C4-2B (cell line): ENCODE data around the gene ENO2.
"Not testable (repeated sequence)": the region's sequence is repeated elsewhere in the genome, so short reads cannot be mapped to it uniquely, and the experiment has no call there.

Experiments used
- H3K27ac ChIP-seq: fragments of 450-650 bp; 2 replicates; pipeline ENCODE4 v1.5.1; 2017
- ZFX ChIP-seq: fragments of 450-650 bp; IDR thresholded peaks from 2 replicates; pipeline ENCODE4 v1.6.1; 2017
- TF ChIP-seq, protein P1 (sequence below): fragments of 450-650 bp; conservative IDR thresholded peaks from 2 replicates; pipeline ENCODE4 v1.5.1; 2017; ENCODE audit warnings: mild to moderate bottlenecking

The ENO2 gene

DNA sequence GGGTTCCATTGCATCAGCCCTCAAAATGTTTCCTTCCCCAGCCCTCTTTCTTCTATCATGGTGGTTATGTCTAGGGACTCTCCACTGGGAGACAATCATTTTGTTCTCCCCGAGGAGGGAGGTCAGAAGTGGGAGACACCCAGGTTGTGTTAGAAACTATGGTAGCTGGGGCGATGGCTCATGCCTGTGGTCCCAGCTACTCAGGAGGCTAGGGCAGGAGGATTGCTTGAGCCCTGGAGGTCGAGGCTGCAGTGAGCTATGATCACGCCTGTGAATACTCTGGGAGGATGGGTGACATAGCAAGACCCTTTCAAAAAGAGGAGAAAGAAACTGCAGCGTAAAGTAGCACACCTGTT lies 22.8 kb upstream of the ENO2 start:
- peak overlapping the region; percentile 80 for H3K27ac ChIP-seq
- TF ChIP-seq, protein P1, sequence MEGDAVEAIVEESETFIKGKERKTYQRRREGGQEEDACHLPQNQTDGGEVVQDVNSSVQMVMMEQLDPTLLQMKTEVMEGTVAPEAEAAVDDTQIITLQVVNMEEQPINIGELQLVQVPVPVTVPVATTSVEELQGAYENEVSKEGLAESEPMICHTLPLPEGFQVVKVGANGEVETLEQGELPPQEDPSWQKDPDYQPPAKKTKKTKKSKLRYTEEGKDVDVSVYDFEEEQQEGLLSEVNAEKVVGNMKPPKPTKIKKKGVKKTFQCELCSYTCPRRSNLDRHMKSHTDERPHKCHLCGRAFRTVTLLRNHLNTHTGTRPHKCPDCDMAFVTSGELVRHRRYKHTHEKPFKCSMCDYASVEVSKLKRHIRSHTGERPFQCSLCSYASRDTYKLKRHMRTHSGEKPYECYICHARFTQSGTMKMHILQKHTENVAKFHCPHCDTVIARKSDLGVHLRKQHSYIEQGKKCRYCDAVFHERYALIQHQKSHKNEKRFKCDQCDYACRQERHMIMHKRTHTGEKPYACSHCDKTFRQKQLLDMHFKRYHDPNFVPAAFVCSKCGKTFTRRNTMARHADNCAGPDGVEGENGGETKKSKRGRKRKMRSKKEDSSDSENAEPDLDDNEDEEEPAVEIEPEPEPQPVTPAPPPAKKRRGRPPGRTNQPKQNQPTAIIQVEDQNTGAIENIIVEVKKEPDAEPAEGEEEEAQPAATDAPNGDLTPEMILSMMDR = no peak
- no peak for TF ChIP-seq ZFX

DNA sequence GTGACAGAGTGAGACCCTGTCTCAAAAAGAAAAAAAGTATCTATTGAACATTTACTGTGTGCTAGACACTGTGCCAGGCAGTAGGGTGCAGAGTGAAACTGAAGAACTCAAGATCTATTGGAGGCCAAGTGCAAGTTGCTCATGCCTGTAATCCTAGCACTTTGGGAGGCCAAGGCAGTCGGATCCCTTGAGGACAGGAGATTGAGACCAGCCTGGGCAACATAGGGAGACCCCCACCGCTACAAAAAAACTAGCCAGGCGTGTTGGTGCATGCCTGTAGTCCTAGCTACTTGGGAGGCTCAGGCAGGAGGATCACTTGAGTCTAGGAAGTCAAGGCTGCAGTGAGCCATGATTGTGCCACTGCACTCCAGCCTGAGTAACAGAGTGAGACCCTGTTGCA lies 21.7 kb upstream of the ENO2 start:
- H3K27ac ChIP-seq = not testable (repeated sequence)

DNA sequence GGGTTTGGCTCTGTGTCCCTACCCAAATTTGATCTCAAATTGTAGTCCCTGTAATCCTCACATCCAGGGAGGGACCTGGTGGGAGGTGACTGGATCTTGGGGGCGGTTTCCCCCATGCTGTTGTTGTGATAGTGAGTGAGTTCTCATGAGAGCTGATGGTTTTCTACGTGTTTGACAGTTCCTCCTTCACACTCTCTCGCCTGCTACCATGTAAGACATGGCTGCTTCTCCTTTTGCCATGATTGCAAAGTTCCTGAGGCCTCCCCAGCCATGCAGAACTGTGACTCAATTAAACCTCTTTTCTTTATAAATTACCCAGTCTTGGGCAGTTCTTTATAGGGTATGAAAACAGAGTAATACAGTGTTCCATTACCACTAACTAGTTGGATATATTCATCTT lies 20.1 kb upstream of the ENO2 start:
- H3K27ac ChIP-seq = no peak overlapping the region
- TF ChIP-seq, protein P1 = no peak
- no peak for TF ChIP-seq ZFX

DNA sequence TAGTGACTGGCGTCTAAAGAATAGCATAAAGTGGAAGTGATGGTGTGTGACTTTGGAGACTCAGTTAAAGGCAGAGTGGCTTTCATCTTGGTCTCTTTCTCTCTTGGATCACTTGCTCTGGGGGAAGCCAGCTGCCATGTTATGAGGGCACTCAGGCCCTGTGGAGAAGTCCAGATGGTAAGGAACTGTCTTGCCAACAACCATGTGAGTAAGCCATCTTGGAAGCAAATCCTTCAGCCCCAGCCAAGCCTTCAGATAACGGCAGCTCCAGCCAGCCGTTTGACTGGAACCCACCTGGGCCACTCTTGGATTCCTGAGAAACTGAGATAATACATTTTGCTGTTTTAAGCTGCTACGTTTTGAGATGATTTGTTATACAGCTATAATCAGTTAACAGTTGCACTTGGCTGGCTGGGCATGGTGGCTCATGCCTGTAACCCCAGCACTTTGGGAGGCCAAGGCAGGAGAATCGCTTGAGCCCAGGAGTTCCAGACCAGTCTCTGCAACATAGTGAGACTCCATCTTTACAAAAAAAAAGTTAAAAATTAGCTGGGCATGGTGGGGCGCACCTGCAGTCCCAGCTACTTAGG lies 17.4 kb upstream of the ENO2 start:
- no peak for TF ChIP-seq ZFX
- TF ChIP-seq, protein P1 = no peak
- H3K27ac ChIP-seq = no peak overlapping the region

DNA sequence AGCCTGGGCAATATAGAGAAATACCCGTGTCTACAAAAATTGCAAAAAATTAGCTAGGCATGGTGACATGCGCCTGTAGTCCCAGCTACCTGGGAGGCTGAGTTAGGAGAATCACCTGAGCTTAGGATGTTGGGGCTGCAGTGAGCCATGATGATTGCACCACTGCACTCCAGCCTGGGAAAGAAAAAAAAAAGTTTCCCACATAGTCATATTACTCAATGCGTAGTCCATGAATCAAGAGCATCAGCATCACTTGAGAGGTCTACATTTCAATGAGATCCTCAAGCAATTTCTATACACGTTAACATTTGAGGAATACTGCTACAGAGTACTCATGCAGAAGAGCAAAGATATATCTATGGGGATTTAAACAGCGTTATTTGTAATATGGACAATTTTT lies 15.0 kb upstream of the ENO2 start:
- no peak overlapping the region for H3K27ac ChIP-seq
- no peak for TF ChIP-seq ZFX
- TF ChIP-seq, protein P1 = no peak

DNA sequence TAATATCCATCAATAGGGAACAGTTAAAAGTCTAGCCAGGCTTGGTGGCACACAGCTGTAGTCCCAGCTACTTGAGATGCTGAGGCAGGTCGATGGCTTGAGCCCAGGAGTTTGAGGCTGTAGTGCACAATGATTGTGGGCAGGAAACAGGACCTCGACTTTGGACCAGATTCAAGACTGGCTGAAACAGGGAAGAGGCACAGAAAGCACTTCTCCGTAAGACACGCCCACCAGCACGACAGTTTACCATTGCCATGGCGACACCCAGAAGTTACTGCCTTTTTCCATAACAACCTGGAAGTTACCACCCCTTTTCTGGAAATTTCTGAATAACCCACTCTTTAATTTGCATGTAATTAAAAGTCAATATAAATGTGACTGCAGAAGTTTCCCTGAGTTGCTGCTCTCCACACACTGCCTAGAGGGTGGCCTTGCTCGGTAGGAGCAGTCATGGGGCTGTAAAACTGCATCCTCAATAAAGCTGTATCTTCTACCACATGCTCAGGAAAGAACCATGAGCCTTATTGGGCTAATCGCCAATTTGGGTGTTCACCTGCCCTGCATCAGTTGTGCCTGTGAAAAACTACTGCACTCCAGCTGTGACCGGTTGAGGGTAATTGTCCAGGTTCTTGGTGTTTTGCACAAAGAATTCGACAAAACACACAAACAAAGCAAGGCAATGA lies 14.4 kb upstream of the ENO2 start:
- TF ChIP-seq, protein P1 = no peak
- TF ChIP-seq ZFX = no peak
- H3K27ac ChIP-seq = no peak overlapping the region

DNA sequence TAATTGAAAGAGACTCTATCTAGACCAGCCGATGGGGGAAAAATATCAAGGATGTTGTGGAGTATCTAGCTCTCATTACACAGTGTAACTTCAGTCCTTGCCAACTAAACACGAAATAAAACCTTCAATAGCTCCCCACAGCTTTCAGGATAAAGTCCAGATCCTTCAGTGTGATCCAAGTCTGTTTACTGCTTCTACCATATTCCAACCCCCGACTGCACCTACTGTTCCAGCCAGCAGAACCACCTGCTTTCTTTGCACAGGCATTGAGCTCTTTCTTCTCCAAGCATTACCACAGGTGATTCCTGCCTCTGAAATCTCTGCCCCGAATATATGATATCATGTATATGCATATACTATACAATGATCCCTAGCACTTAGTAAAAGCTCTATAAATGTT lies 11.9 kb upstream of the ENO2 start:
- TF ChIP-seq, protein P1 = no peak
- no peak for TF ChIP-seq ZFX
- no peak overlapping the region for H3K27ac ChIP-seq

DNA sequence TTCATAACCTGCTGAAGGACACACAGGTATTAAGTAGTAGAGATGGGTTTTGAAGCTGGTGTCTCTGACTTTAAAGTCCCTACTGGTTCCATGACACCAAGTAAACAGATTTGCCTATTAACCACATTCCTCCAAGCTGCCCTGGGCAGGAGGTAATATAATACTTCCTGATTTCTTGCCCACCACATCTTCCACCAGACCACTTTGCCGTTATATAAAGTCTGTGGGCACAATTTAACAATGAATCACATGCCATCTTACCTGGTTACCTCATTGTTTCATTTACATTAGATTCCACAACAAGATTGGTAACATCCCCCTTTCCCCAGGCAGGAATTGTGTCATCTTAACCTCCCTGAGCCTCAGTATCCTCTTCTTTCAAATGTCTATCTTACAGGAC lies 10.7 kb upstream of the ENO2 start:
- H3K27ac ChIP-seq = no peak overlapping the region
- no peak for TF ChIP-seq ZFX
- TF ChIP-seq, protein P1 = no peak
